Measurements from ENCODE around the gene TBX20.
"Not testable (repeated sequence)": the region's sequence is repeated elsewhere in the genome, so short reads cannot be mapped to it uniquely, and the experiment has no call there.

- TF ChIP-seq CTCF, EP300 (IDR thresholded peaks at IDR 0.05): not testable (repeated sequence)
Observed at GRCh38 chr7:35202353-35202752, 51.5 kb downstream of the TBX20 start.
